GM18909 (cell line): ENCODE measurements around the gene ZNF544.
"Not testable (repeated sequence)": the region's sequence is repeated elsewhere in the genome, so short reads cannot be mapped to it uniquely, and the experiment has no call there.

ENCODE experiments used
- ATAC-seq: cut with Tn5 transposase; IDR thresholded peaks from one replicate; pipeline ENCODE4 v1.9.1; 2021; ENCODE audit warnings: mild to moderate bottlenecking; ENCODE audit not compliant: unreplicated experiment, poor library complexity

ZNF544 gene

GRCh38 chr19:58248886-58249285 is 20.2 kb downstream of the ZNF544 start:
- no peak for ATAC-seq

GRCh38 chr19:58252102-58252685 is 23.5 kb downstream of the ZNF544 start:
- no peak for ATAC-seq

- not testable (repeated sequence) for ATAC-seq
These were observed 29.5 kb downstream of the ZNF544 start for GRCh38 chr19:58258259-58258658.

GRCh38 chr19:58261600-58261967 is 32.9 kb downstream of the ZNF544 start:
- ATAC-seq = no peak

GRCh38 chr19:58261968-58262921 is 33.5 kb downstream of the ZNF544 start:
- no peak for ATAC-seq

- no peak for ATAC-seq
These were observed 34.2 kb downstream of the ZNF544 start for GRCh38 chr19:58262922-58263296.

GRCh38 chr19:58265100-58265499 is 36.4 kb downstream of the ZNF544 start:
- no peak for ATAC-seq

GRCh38 chr19:58268344-58268743 is 39.6 kb downstream of the ZNF544 start:
- ATAC-seq = no peak

- no peak for ATAC-seq
These were observed 46.1 kb downstream of the ZNF544 start for GRCh38 chr19:58274771-58275201.

GRCh38 chr19:58275564-58275963 is 46.9 kb downstream of the ZNF544 start:
- ATAC-seq = no peak

- ATAC-seq = no peak
These were observed 48.5 kb downstream of the ZNF544 start for GRCh38 chr19:58277197-58277596.

- ATAC-seq = no peak
These were observed 49.2 kb downstream of the ZNF544 start for GRCh38 chr19:58277748-58278540.

- peak; percentile 96 for ATAC-seq
These were observed 49.9 kb downstream of the ZNF544 start, which contains the start of gene ZNF8 for GRCh38 chr19:58278541-58279041. Gene ZNF8 (plus strand): TSS chr19:58278955. CDS start chr19:58279082, 127 bp downstream.

- peak; percentile 34 for ATAC-seq
These were observed 50.6 kb downstream of the ZNF544 start for GRCh38 chr19:58279042-58279924.

GRCh38 chr19:58279925-58280316 is 51.2 kb downstream of the ZNF544 start:
- no peak for ATAC-seq

GRCh38 chr19:58284199-58284598 is 55.5 kb downstream of the ZNF544 start:
- ATAC-seq = no peak

GRCh38 chr19:58291943-58292342 is 63.2 kb downstream of the ZNF544 start:
- no peak for ATAC-seq

GRCh38 chr19:58294743-58295374 is 66.1 kb downstream of the ZNF544 start:
- ATAC-seq = no peak

GRCh38 chr19:58296104-58296503 is 67.4 kb downstream of the ZNF544 start:
- ATAC-seq = no peak
